Endometrial microvascular endothelial cells (primary cell): ENCODE results near the gene ADK. TPM values are rescaled to one million over a fixed set of nuclear protein-coding genes. Genes with fewer than 3 reads are reported as not detected.
"Not testable (repeated sequence)": the region's sequence is repeated elsewhere in the genome, so short reads cannot be mapped to it uniquely, and the experiment has no call there.

Experiments used
- in situ Hi-C: cut with HindIII; loops from 2 replicates; pipeline ENCODE4 v1.10.0; 2017; ENCODE audit warnings: low sequenced_read_pairs, low pct_unique_long_range_greater_than_20kb; ENCODE audit errors: inconsistent ontology term
- total RNA-seq: library from RNA; depleted of rRNA; stranded (reverse); fragments of >200 nt; gene quantifications from one replicate; pipeline ENCODE4 v1.2.3, GENCODE V29; 2015; ENCODE audit errors: inconsistent ontology term

The ADK gene
- total RNA-seq, 1 donor from 2014 or later = 67.6 TPM

DNA sequence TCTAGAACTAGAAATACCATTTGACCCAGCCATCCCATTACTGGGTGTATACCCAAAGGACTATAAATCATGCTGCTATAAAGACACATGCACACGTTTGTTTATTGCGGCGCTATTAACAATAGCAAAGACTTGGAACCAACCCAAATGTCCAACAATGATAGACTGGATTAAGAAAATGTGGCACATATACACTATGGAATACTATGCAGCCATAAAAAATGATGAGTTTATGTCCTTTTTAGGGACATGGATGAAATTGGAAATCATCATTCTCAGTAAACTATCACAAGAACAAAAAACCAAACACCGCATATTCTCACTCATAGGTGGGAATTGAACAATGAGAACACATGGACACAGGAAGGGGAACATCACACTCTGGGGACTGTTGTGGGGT is 71.4 kb downstream of the ADK start:
- in situ Hi-C loops = not testable (repeated sequence)

DNA sequence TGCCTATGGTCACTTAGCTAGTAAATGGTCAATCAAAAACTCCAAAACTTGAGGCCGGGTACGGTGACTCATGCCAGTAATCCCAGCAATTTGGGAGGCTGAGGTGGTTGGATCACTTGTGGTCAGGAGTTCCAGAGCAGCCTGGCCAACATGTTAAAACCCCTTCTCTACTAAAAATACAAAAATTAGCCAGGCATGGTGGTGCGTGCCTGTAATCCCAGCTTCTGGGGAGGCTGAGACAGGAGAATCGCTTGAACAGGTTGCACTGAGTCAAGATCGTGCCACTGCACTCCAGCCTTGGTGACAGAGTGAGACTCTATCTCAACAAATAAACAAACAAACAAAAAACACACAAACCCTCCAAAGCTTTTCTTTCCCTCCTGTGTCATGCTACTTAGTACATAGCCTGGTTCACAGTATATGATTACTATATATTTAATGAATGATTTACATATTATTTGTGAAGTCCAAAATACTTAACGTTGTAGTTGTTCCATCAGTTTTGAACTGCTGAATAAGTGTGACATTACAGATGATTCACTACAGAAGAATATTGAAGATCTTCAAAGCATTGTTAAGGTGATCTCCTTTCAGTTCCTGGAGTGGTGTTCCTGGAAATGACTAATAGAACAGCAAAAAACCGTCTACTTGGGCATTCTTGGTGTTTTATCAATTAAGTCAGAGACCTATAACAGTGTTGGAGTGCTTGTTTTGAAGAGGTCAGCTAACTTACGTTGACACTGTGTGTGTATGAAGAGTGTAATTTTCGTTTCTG is 72.9 kb downstream of the ADK start:
- in situ Hi-C loops = no loop called here

DNA sequence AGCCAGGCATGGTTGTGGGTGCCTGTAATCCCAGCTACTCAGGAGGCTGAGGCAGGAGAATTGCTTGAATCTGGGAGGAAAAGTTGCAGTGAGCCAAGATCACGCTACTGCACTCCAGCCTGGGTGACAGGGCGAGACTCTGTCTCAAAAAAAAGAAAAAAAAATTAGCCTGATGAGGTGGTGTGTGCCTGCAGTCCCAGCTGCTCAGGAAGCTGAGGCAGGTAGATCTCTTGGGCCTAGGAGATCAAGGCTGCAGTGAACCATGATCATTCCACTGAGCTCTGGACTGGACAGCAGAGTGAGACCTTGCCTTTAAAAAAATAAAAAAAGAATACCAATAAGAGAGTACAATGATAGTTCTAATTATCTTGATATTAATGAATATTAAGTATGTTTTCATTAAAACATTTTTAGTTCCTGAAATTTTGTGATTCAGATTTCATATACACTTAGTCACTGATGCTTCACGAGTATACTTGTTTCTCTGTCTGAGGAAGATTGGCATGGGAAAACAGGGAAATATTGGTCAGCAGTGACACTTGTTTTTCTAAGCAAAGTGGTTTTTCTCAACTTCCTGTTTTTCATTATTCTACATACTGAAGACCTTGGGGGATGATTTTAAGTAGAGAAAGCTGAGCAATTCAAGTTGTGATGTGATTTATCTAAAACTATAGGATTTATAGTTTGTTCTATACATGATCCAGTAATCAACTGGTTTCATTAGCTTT is 76.8 kb downstream of the ADK start:
- in situ Hi-C loops = no loop called here

- in situ Hi-C loops = no loop called here
Observed at GRCh38 chr10:74231375-74231774, 80.4 kb downstream of the ADK start.

DNA sequence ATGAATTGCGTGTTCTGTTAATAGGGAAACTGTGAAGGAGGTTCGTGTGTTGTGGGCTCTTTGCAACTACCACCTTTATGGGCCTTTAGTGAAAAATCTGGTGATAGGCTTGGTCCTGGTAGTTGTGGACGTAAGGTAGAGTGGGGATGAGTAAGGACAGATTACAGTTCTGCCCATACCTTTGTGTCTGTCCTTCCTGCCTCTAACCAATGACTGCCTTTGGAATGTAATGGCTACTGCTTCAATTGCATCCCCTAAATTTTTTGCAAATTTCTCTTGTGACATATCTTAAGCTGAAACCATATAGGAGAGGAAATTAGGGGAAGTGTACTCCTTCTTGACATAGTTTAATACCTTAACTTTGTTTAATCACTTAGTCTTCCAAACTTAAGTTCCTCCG is 82.3 kb downstream of the ADK start:
- in situ Hi-C loops = no loop called here

DNA sequence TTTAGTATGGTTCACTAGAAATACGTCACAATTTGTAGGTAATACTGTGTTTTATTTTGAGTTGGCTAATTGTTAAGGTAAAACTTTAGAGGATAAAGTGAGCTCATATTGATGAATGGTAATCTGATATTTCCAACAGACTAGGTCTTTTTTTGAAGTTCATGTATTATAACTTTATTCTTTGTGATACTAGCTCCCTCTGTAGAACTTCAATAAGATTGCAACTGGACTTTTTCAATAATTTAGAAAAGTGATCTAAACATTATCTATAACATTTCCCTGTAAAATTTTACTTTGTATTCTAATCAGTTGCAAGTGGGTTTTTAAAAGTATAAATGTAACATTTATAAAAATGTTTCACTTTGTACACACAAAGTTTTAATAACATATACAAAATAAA is 83.5 kb downstream of the ADK start:
- in situ Hi-C loops = no loop called here

DNA sequence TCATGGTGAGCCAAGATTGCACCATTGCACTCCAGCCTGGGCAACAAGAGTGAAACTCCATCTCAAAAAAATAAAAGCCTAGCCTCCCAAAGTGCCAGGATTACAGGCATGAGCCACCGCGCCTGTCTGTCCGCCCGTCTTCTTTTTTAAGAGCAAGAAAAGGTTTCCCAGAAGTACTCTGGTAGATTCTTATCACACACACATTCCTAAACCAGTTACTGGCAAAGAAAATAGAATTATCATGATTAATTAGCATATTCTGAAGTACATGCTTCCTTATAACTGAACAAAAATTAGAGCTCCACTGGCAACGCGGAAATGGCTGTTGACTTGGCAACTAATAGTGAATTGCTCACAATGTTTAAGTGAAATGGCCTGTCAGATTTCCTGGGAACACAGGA is 87.0 kb downstream of the ADK start:
- in situ Hi-C loops = no loop called here

DNA sequence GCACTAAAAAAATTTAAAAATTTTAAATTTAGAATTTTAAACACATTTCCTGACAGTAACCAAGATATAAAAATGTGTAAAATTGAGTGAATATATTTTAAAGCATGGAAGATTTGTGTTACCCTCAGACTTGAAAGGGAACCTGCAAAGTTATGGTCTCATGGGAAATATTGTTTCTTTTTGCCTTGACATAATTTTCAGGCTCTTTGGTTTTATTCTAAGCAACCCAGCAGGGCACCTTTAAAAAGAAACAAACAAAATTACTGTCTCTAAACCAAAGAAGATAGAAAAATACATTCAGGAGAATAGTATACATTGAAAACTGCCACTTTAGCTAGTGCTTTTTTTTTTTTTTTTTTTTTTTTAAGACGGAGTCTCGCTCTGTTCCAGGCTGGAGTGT is 87.5 kb downstream of the ADK start:
- in situ Hi-C loops = no loop called here

- in situ Hi-C loops = no loop called here
Observed at GRCh38 chr10:74243067-74243466, 92.0 kb downstream of the ADK start.

GRCh38 chr10:74244097-74244685 is 93.2 kb downstream of the ADK start:
- in situ Hi-C loops = no loop called here

DNA sequence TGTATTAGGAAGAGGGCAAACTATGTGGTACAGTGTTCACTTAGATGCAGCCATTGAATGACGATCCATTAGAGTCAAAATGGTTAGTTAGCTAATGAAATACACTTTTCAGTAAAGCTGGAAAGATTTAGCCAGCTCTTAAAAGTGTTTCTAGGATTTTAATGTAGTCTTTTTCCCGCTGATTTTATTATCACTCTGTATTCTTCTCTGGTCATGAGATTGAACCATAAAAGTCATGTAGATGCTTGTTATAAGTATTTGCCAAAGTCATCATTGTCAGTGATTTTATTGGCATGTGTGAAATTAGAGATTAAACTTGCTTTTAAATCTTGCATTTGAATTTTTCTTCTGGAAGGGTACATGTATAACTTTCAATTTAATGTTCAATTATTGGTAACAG is 93.8 kb downstream of the ADK start:
- in situ Hi-C loops = no loop called here

- in situ Hi-C loops = no loop called here
Observed at GRCh38 chr10:74246495-74246894, 95.5 kb downstream of the ADK start.

GRCh38 chr10:74249865-74250264 is 98.8 kb downstream of the ADK start:
- in situ Hi-C loops = no loop called here

DNA sequence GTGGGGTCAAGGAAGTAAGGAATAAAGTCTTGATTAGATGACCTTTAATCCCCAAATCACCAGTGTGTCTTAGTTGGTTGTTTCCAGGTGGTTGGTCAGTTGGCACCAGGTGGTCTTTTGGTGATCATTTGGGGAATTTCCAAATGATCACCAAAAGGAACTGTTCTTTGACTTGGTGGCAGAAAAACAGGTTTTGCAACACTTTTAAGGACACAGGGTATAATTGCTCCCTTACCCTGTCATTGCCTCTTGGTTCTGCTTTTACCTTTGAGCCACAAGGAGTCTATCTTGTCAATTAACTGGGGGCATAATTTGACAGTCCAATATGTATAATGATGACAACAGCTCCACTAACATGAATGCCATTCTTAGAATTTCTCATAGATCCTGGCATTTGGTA is 104.2 kb downstream of the ADK start:
- in situ Hi-C loops = no loop called here

GRCh38 chr10:74255888-74256357 is 104.9 kb downstream of the ADK start:
- in situ Hi-C loops = no loop called here

- in situ Hi-C loops = no loop called here
Observed at GRCh38 chr10:74262856-74263255, 111.8 kb downstream of the ADK start.

GRCh38 chr10:74263996-74264395 is 113.0 kb downstream of the ADK start:
- in situ Hi-C loops = no loop called here

DNA sequence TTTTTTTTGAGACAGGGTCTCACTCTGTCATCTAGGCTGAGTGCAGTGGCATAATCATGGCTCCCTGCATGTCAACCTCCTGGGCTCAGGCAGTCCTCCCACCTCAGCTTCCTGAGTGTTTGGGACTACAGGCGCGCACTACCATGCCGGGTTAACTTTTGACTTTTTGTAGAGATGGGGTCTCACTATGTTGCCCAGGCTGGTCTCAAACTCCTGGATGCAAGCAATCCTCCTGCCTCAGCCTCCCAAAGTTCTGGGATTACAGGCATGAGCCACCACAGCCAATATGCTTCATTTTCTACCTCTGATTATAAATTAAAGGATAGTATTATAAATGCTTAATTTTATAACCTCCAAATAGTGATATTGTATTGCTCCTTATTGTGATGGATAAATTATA is 121.3 kb downstream of the ADK start:
- in situ Hi-C loops = no loop called here

DNA sequence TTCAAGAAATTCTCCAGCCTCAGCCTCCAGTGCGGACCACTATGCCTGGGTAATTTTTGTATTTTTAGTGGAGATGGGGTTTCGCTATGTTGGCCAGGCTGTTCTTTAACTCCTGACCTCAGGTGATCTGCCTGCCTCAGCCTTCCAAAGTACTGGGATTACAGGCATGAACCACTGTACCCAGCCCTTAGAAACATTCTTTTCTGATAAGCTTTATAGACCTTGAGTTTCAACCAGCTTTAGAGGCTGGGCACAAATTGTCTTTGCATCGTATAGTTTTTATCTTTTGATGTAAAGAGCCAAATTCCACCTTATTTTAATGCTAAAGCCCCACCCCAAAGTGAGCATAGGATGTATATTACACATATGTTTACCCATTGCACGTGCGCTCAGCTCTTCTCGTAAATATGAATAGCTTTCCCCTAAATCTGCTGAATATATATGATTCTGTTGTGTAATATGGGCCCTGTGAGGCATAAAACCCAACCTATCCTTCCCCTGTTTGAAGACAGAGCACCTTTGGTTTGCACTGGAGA is 124.8 kb downstream of the ADK start:
- in situ Hi-C loops = no loop called here

DNA sequence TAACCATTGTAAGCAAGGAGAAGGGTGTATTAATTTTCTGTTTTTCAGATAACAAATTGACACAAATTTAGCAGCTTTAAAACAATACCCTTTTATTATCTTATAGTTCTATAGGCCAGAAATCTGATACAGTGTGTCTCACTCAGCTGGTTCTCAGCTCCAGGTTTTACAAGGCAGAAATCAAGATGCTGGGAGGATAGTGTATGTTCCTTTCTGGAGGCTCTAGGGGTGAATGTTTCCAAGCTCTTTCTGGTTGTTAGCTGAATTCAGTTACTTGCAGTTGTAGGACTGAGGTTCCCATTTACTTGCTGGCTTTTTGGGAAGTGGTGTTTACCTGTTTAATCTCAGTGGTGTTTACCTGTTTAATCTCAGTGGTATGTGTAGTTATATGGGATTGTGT is 125.4 kb downstream of the ADK start:
- in situ Hi-C loops = no loop called here
